ENCODE data around the gene SLC18A2. TPM values are rescaled to one million over a fixed set of nuclear protein-coding genes. Genes with fewer than 3 reads are reported as not detected.

The SLC18A2 gene
- total RNA-seq, 1 experiment from 2014 or later = 4.0 TPM

DNA sequence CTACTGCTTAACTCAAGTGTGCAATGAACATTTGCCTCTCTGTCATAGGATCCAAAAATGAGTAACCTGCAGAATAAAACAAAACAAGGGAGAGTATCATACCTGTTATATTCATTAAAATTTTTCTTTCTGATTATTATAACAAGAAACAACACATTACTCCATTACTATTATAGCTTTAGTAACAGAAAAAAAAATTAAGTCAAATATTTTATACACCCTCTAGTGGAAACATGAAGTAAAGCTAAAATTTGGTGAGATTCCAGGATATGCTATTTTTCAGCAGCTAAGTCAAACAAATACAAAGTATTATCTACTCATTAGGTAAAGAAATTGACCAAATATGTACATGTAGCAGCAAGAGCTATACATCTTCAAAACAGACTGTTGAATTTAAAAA is 78.0 kb downstream of the SLC18A2 start:
- H4K8ac ChIP-seq (replicated peaks; ENCODE audit: insufficient read length, low read depth, low read length) = no peak overlapping the region
- H3K14ac ChIP-seq (ENCODE audit: insufficient read depth, low read length) = no peak overlapping the region
- H3K4ac ChIP-seq (ENCODE audit: low read depth, low read length) = no peak overlapping the region
- no peaks in the 10 kb centered on the region for H4K20me1 ChIP-seq (ENCODE audit: control insufficient read depth, insufficient read depth, insufficient read length)
- H3K4me2 ChIP-seq (ENCODE audit: insufficient read depth, insufficient read length, low read length) = no peak overlapping the region
- H3K18ac ChIP-seq (ENCODE audit: insufficient read length, low read depth, low read length) = no peak overlapping the region
- no peaks in the 10 kb centered on the region for H3K23me2 ChIP-seq (ENCODE audit: insufficient read length, low read depth, low read length, poor library complexity, severe bottlenecking)
- H3K4me1 ChIP-seq (ENCODE audit: insufficient read depth, low read length) = no peaks in the 10 kb centered on the region; the same call in 1 of the 2 replicates
- H3K9me3 ChIP-seq (ENCODE audit: control insufficient read depth, low read depth, low read length) = no peaks in the 10 kb centered on the region
- Mint-ChIP-seq H3K4me3 (no peak overlapping the region), H3K36me3 (ENCODE audit: insufficient read depth in 1 of 3, low read depth in 3 of 3) (peaks cover 0 to 8% (median 0%) of the 10 kb centered on the region in 3 experiments; a peak in 3 of 7 replicates), H3K4me1 (peaks cover 18 to 19% of the 10 kb centered on the region in 2 experiments), H3K9me3 (no peaks in the 10 kb centered on the region), H3K27me3 (ENCODE audit: low read depth) (no peaks in the 10 kb centered on the region), H3K27ac (no peak overlapping the region)
- H3K23ac ChIP-seq (ENCODE audit: insufficient read length, low read depth, low read length) = no peak overlapping the region
- no peaks in the 10 kb centered on the region for H3K79me2 ChIP-seq (ENCODE audit: insufficient read depth, low read length)
- TF ChIP-seq, protein P1, sequence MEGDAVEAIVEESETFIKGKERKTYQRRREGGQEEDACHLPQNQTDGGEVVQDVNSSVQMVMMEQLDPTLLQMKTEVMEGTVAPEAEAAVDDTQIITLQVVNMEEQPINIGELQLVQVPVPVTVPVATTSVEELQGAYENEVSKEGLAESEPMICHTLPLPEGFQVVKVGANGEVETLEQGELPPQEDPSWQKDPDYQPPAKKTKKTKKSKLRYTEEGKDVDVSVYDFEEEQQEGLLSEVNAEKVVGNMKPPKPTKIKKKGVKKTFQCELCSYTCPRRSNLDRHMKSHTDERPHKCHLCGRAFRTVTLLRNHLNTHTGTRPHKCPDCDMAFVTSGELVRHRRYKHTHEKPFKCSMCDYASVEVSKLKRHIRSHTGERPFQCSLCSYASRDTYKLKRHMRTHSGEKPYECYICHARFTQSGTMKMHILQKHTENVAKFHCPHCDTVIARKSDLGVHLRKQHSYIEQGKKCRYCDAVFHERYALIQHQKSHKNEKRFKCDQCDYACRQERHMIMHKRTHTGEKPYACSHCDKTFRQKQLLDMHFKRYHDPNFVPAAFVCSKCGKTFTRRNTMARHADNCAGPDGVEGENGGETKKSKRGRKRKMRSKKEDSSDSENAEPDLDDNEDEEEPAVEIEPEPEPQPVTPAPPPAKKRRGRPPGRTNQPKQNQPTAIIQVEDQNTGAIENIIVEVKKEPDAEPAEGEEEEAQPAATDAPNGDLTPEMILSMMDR (conservative IDR thresholded peaks at IDR 0.05) = peak; percentile 48
- H2BK20ac ChIP-seq (ENCODE audit: low read depth, low read length, poor library complexity, severe bottlenecking) = no peak overlapping the region
- no peak overlapping the region for H2BK12ac ChIP-seq (ENCODE audit: insufficient read length, low read depth, low read length)
- H2BK120ac ChIP-seq (ENCODE audit: low read depth, low read length, poor library complexity, severe bottlenecking) = no peak overlapping the region
- H3K27ac ChIP-seq (ENCODE audit: insufficient read length, low read depth, low read length) = no peak overlapping the region
- no peak overlapping the region for H2AFZ ChIP-seq (ENCODE audit: low read length)
- no peak overlapping the region for H3K56ac ChIP-seq (ENCODE audit: insufficient read length, low read depth, low read length)
- H3K79me1 ChIP-seq (ENCODE audit: insufficient read depth, low read depth, low read length, poor library complexity, severe bottlenecking) = no peaks in the 10 kb centered on the region
- H2BK5ac ChIP-seq (ENCODE audit: insufficient read length, low read length) = no peak overlapping the region
- H3T11ph ChIP-seq (ENCODE audit: low read length) = no peak overlapping the region
- DNase-seq = no peak
- no peak overlapping the region for H3K9ac ChIP-seq (ENCODE audit: extremely low read depth, insufficient read length, low read length)
- no peak overlapping the region for H2AK5ac ChIP-seq (ENCODE audit: insufficient read length, low read length)
- H3K27me3 ChIP-seq (ENCODE audit: insufficient read depth, low read length) = no peaks in the 10 kb centered on the region
- no peak overlapping the region for H4K5ac ChIP-seq (ENCODE audit: insufficient read length, low read depth, low read length)
- H2BK15ac ChIP-seq (ENCODE audit: low read depth, low read length) = no peak overlapping the region
- no peak overlapping the region for H4K91ac ChIP-seq (ENCODE audit: insufficient read length, low read depth, low read length)

All from H9 (cell line).